AG04449 (cell line): ENCODE measurements around the gene PEF1.
A peak's percentile ranks its signal among the peaks of the same experiment; 100 is the strongest.

Source experiments
- CTCF ChIA-PET: fragments of 350-600 bp; formaldehyde crosslinking; extraction: SDS; loops from one replicate; lab custom pipeline; 2021; ENCODE audit warnings: antibody characterized with exemption; lab: Yijun Ruan, JAX
- POLR2A ChIA-PET: fragments of 400-600, 350-600 bp; formaldehyde crosslinking; extraction: SDS; loops from one replicate; lab custom pipeline; 2020; ENCODE audit warnings: antibody characterized with exemption, inconsistent platforms; lab: Yijun Ruan, JAX
- DNase-seq: peaks from one replicate; pipeline ENCODE4 v3.0.0-alpha.2; 2010; ENCODE audit warnings: low read depth, low spot score
- H3K4me3 ChIP-seq: 2 replicates; pipeline ENCODE4 v1.5.1; 2011; ENCODE audit warnings: low read depth, mild to moderate bottlenecking, control low read depth, low read length
- CTCF ChIP-seq: IDR thresholded peaks from one replicate; pipeline ENCODE4 v1.5.1; 2011; ENCODE audit warnings: mild to moderate bottlenecking, moderate library complexity, low read length, control low read depth, inconsistent platforms; ENCODE audit not compliant: insufficient read depth; ENCODE audit errors: missing control alignments

The PEF1 gene

GRCh38 chr1:31617218-31617915 lies 27.3 kb downstream of the PEF1 start, which contains the start of gene HCRTR1:
HCRTR1 (plus strand) TSS chr1:31617689; CDS start chr1:31619193, 1,504 bp downstream.
- H3K4me3 ChIP-seq = peak within 1 kb of the TSS; percentile 54
- POLR2A ChIA-PET = no interaction called here
- no peak for TF ChIP-seq CTCF
- no peak for DNase-seq
- CTCF ChIA-PET = interaction anchor here (1.0 to 5.2 kb wide), 14 partner anchors 7 to 172 kb away, joined by 3 to 58 read pairs (median 6); partner anchors contain the start of gene COL16A1

- ChIA-PET POLR2A (no interaction called here), CTCF (interaction anchor here (1.2 to 4.6 kb wide), 3 partner anchors 10 to 21 kb away, joined by 4 to 58 read pairs (median 57); no protein-coding TSS in a partner anchor)
Measured at GRCh38 chr1:31615939-31616338, 28.7 kb downstream of the PEF1 start.

GRCh38 chr1:31615414-31615813 lies 29.3 kb downstream of the PEF1 start:
- CTCF ChIA-PET = interaction anchor here (1.2 to 4.6 kb wide), 3 partner anchors 10 to 20 kb away, joined by 4 to 58 read pairs (median 57); no protein-coding TSS in a partner anchor
- no peak for DNase-seq
- no peak overlapping the region for H3K4me3 ChIP-seq
- TF ChIP-seq CTCF = no peak
- POLR2A ChIA-PET = no interaction called here

More at GRCh38 chr1:31615939-31616338, 28.7 kb downstream of the PEF1 start:
- no peak for TF ChIP-seq CTCF
- no peak for DNase-seq
- H3K4me3 ChIP-seq = no peak overlapping the region

- no peak for DNase-seq
- H3K4me3 ChIP-seq = no peak overlapping the region
- TF ChIP-seq CTCF = no peak
- ChIA-PET POLR2A (no interaction called here), CTCF (interaction anchor here (0.9 to 1.0 kb wide), 2 partner anchors 20 to 23 kb away, joined by 3 to 4 read pairs; no protein-coding TSS in a partner anchor)
Measured at GRCh38 chr1:31614414-31615005, 30.2 kb downstream of the PEF1 start.

- DNase-seq = no peak
- CTCF ChIA-PET = interaction anchor here (0.9 to 12.9 kb wide), 10 partner anchors 9 to 425 kb away, joined by 3 to 118 read pairs (median 4); no protein-coding TSS in a partner anchor
- TF ChIP-seq CTCF = no peak
- POLR2A ChIA-PET = interaction anchor here (0.5 kb wide), 1 partner anchor 20 kb away, joined by 3 read pairs; no protein-coding TSS in a partner anchor
- H3K4me3 ChIP-seq = no peak overlapping the region
Measured at GRCh38 chr1:31609514-31610118, 35.1 kb downstream of the PEF1 start.
